SKM-1 (cell line): Measurements from ENCODE around the gene HIF1AN.
A peak's percentile ranks its signal among the peaks of the same experiment; 100 is the strongest.

Experiments
- DNase-seq: peaks from one replicate; lab custom pipeline; 2025; ENCODE audit not compliant: unreplicated experiment; lab: John Stamatoyannopoulos, UW

HIF1AN gene

DNA sequence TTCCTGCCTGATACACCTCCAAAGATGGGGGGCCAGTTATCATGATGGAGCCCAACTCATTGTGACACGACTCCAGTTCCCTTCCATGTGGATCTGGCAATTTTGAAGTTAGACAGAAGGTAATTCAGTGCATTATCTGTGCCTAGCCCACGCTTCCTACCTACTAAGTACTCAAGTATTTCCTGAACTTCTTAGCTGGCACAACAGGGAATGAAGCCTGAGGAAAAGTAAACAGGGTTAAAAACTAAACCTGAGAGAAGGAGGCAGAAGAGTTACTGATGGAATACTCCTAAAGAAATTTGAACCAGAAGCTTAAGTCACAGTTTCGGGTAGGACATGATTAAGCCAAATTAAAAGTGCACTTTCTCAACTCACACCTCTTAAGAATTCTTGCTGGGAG lies 14.9 kb upstream of the HIF1AN start:
- no peak for DNase-seq

- no peak for DNase-seq
Measured at GRCh38 chr10:100522107-100522801, 13.5 kb upstream of the HIF1AN start.

DNA sequence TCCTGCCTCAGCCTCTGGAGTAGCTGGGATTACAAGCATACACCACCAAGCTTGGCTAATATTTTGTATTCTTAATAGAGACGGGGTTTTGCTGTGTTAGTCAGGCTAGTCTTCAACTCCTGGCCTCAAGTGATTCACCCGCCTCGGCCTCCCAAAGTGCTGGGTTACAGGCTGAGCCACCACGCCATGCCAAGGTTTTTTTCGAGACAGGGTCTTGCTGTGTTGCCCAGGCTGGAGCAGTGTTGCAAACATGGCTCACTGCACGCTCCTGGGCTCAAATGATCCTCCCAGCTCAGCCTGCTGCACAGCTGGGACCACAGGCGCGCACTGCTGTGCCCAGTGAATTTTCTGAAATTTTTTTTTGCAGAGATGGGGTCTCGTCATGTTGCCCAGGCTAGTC lies 12.8 kb upstream of the HIF1AN start:
- DNase-seq = no peak

- no peak for DNase-seq
Measured at GRCh38 chr10:100524206-100524605, 11.5 kb upstream of the HIF1AN start.

DNA sequence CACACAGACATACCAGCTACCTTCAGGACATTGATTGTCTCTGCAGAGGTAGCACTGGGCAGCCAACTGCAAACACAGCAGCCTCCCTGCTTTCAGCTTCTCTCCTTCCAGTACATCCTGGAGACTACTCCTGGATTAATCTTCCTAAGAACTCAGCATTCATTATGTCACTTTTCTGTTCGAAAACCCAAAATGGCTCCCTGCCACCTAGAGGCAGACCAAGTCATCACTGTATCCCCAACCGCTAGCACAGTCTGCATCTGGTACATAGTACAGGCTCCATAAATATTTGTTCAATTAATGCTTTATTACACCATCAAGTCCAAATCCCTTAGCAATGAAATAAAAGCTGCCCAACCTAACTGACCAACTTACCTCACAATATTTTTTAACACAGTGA lies 11.1 kb upstream of the HIF1AN start:
- no peak for DNase-seq

GRCh38 chr10:100528123-100528886 lies 7.4 kb upstream of the HIF1AN start:
- no peak for DNase-seq

- no peak for DNase-seq
Measured at GRCh38 chr10:100528921-100529474, 6.7 kb upstream of the HIF1AN start.

DNA sequence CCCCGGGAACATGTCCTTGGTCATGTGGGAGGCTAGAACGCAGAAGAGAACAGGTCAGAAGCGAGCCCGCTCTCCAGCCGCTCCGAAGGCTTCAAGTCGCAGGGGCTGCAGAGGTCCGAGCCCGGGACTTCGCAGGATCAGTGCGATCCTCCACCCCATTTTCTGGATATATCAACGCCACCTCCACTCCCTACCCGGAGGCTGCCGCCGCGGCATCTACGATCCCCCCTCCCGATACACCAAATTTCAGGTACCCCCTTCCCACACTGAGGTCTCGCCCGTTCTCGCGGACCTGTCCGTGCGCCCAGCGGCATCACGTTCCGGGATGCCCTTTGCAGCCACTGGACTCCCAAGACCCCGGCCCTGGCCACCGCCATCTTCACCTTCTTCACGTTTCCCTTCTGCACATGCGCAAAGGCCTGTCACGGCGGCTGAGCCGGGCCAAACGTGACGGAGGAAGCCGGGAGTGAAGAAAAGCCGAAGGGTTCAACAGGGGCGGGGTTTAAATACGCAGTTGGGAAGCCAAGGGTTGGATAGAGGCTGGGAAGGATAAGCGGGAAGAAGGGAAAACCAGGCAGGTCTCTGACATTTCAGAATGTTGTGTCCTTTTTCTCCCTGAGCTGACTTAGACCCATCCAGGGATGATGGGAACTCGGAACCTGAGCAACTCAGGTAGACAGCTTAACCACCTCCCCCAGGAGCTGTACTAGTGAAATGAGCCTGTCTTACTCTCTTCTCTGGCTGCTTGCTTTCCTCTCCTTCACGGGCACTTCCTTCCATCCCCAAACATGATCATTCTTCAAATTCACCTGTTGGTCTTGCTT lies 6.1 kb upstream of the HIF1AN start, which contains the start of gene NDUFB8:
NDUFB8 (minus strand) TSS at position 397 of the 824 bp plus-strand sequence; CDS start at position 377, 20 bp downstream.
- DNase-seq = peak; percentile 70

DNA sequence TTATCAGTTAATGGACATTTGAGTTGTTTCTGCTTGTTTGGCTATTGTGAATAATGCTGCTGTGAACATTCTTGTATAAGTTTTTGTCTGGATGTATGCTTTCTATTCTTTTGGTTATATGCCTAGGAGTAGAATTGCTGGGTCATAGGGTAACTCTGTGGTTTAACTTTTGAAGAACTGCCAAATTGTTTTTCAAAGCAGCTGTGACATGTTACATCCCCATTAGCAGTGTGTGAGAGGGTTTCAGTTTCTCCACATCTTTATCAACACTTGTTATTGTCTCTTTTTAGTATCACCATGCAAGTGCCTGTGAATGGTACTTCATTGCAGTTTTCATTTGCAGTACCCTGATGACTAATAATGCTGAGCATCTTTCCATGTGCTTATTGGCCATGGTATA lies 4.0 kb upstream of the HIF1AN start:
- no peak for DNase-seq

DNA sequence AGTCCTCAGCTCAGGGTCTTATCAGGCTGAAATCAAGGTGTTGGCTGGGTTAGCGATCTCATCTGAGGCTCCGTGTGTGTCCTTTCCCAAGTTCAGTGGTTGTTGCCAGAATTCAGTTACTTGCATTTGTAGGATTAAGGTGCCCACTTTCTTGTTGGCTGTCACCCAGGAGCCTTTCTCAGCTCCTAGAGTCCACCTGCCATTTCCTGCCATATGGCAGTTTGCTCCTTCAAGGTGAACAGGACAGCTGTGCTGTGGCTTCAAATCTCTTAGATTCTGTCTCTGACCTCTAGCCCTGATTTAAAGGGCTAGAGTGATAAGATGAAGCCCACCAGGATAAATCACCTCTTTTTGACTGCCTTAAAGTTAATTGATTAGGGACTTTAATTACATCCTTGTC lies 1.0 kb upstream of the HIF1AN start:
- DNase-seq = no peak

- no peak for DNase-seq
Measured at GRCh38 chr10:100535338-100535714, 417 bp upstream of the HIF1AN start.

- no peak for DNase-seq
Measured at GRCh38 chr10:100537475-100537874, 1.7 kb downstream of the HIF1AN start.

- DNase-seq = no peak
Measured at GRCh38 chr10:100544950-100545349, 9.2 kb downstream of the HIF1AN start.

DNA sequence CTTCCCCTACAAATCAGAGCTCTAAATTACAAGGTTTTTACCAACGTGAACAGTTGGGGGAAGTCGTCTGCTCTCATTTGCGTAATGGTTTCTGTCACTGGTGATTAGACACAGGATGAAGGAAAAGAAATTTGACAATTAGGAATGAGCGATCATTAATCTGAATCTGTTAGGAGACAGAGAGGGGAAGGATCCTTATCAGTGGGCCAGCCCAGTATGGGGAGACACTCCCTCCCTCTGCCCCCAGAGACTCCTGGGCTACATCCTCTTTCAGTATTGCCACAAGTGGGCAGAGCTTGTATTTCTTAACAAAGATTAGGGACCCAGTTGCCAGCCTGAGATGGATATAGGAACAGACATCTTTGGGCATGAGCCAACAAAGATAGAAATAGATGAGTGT lies 15.5 kb downstream of the HIF1AN start:
- no peak for DNase-seq

DNA sequence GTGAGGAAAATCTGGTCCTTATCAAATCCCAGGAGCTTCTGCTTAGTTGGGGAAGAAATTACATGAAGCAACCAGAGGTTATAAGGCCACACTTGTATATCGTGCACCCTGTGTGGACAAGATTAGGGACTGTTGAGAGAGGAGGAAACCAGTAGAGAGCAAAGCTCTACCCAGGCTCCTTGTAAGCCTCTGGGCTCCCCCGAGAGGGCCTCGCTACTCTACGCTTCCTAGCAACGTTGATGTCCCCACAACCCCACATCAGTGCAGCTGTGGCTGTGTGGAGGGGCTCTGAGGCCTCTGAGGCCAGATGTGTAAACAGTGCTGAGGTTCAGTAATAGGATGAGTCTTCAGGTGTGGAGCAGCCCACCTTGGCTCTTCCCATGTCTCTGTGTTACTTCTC lies 16.0 kb downstream of the HIF1AN start:
- DNase-seq = no peak

DNA sequence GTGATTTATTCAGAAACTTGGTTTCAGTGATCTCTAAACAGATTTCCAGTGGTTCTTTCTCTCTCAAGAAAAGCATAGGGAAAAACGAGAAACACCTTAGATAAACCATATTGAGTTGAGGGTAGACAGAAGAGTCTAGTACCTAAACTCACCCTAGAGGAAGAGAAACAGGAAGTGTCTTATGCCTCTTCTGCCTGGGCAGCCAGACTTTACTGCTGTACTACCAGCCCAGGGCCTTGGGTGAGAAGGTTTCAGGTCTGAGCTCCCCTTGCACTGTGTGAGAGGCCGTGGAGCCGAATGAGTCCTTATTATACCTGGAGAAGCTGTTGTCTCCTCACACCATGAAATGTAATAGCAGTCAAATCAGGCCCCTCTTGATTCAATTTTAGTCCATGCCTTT lies 18.2 kb downstream of the HIF1AN start:
- DNase-seq = no peak

DNA sequence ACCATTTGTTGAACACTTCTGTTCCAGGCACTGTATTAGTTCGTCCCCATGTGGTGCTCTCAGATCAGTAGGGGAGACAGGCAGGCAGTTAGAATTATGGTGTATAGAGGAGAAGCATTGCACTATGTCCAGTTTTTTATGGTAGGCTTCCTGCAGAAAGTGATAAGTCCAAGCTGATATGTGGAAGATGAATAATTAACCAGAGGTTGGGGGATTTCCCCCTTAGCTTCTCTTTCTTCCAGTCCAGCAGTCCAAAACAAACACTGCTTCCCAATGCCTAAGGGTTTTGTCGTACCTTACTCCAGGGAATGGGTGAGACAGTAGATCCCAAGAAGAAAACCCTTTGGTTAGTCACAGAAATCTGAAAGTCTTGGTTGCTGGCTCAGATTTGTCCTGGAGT lies 19.2 kb downstream of the HIF1AN start:
- no peak for DNase-seq

- no peak for DNase-seq
Measured at GRCh38 chr10:100560248-100560647, 24.5 kb downstream of the HIF1AN start.

DNA sequence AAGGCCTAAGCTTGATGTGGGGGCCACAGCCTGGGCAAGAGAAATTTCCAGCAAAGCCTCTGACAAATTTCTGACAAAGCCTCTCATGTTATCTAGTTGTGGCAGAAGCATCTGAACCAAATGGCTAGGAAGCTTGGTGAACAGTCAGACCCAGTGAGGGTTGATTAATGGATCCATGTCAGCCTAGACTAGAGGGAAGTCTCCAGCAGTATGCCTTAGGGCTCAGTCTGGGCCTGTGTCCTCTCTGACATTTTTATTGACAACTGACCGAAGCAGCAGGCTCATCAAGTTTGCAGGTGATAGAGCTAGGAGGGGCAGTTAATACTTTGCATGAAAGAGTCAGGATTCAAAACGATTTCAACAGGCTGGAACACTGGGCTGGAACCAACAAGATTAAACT lies 25.3 kb downstream of the HIF1AN start:
- no peak for DNase-seq

GRCh38 chr10:100562008-100562672 lies 26.4 kb downstream of the HIF1AN start:
- DNase-seq = no peak
